ENCODE data around the gene ASIC3.

- TF ChIP-seq EZH2phosphoT487 (IDR thresholded peaks at IDR 0.05; ENCODE audit: borderline replicate concordance) (no peak), CTCF (conservative IDR thresholded peaks at IDR 0.05; ENCODE audit: low read length) (no peak)
These were observed 8.3 kb upstream of the ASIC3 start for GRCh38 chr7:151039850-151040548.
